ENCODE measurements around the gene GPC5.

DNA sequence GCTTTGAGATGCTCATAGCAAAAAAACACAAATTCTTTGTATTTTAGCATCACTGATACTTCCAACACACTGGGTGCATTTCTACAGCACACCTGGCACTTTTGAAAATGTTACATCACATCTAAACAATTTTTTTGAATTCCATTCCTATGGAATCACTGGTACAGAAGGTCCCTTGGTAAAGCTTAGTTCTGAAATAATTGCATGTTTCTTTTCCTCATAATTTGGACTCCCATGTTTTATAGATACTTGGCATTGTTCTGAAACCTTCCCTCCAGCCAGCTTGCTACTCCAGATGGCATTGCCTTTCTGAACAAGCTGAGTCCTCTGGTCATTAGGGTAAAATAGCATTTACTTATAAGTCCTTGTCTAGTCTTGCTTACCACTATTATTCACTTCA, 1346.8 kb downstream of the GPC5 start:
- TF ChIP-seq CTCF (IDR thresholded peaks at IDR 0.05; ENCODE audit: insufficient read depth, low read length, poor library complexity, severe bottlenecking) (no peak), EZH2phosphoT487 (conservative IDR thresholded peaks at IDR 0.05; ENCODE audit: low read length) (no peak)

All from SU-DHL-6 (cell line).